HAP-1 (cell line): ENCODE data around the gene COL6A1.

Experiments used
- DNase-seq, 2 experiments: peaks; one replicate each; pipeline ENCODE4 v3.0.0-alpha.2; 2016 to 2020; ENCODE audit warnings: low spot score in 2 of 2
- H3K27me3 ChIP-seq: fragments of 250-450 bp; sonication (Bioruptor Pico); 2 replicates; pipeline ENCODE4 v1.5.1; 2020; ENCODE audit warnings: low read depth, mild to moderate bottlenecking, moderate library complexity
- H3K36me3 ChIP-seq: fragments of 250-450 bp; sonication (Bioruptor Pico); replicated peaks from 2 replicates; pipeline ENCODE4 v1.5.1; 2020; ENCODE audit warnings: mild to moderate bottlenecking
- H3K4me1 ChIP-seq: fragments of 250-450 bp; sonication (Bioruptor Pico); 2 replicates; pipeline ENCODE4 v1.5.1; 2020; ENCODE audit warnings: mild to moderate bottlenecking
- H3K4me3 ChIP-seq: fragments of 250-450 bp; sonication (Bioruptor Pico); 2 replicates; pipeline ENCODE4 v1.5.1; 2020; ENCODE audit warnings: mild to moderate bottlenecking, moderate library complexity
- H3K9me3 ChIP-seq: fragments of 250-450 bp; sonication (Bioruptor Pico); 2 replicates; pipeline ENCODE4 v1.5.1; 2020; ENCODE audit warnings: mild to moderate bottlenecking, moderate library complexity
- in situ Hi-C: fragments of 300-500 bp; cut with MboI; formaldehyde crosslinking; loops from 3 replicates; pipeline ENCODE4 v1.14.3; 2020; ENCODE audit warnings: low sequenced_read_pairs, inconsistent platforms, mixed read lengths

Gene COL6A1

GRCh38 chr21:45964649-45965048 is 16.9 kb upstream of the COL6A1 start:
- no peak for DNase-seq
- Histone ChIP-seq H3K4me3 (no peak overlapping the region), H3K36me3 (no peaks in the 10 kb centered on the region), H3K9me3 (peaks cover 14% of the 10 kb centered on the region), H3K4me1 (no peaks in the 10 kb centered on the region), H3K27me3 (no peaks in the 10 kb centered on the region)
- in situ Hi-C loops, result no loop called here

- Histone ChIP-seq H3K4me3 (no peak overlapping the region), H3K9me3 (peaks cover 14% of the 10 kb centered on the region), H3K27me3 (no peaks in the 10 kb centered on the region), H3K4me1 (no peaks in the 10 kb centered on the region), H3K36me3 (no peaks in the 10 kb centered on the region)
- no peak for DNase-seq
- in situ Hi-C loops, result no loop called here
These were observed 16.3 kb upstream of the COL6A1 start for GRCh38 chr21:45965084-45965809.

GRCh38 chr21:45966791-45967394 is 14.7 kb upstream of the COL6A1 start:
- in situ Hi-C loops, result no loop called here
- DNase-seq, result no peak
- H3K27me3 ChIP-seq, result no peaks in the 10 kb centered on the region
- H3K4me1 ChIP-seq, result no peaks in the 10 kb centered on the region
- H3K9me3 ChIP-seq, result peaks cover 7% of the 10 kb centered on the region; the same call in 1 of the 2 replicates
- H3K4me3 ChIP-seq, result no peak overlapping the region
- H3K36me3 ChIP-seq, result no peaks in the 10 kb centered on the region

- in situ Hi-C loops, result no loop called here
- no peak for DNase-seq
- Histone ChIP-seq H3K36me3 (no peaks in the 10 kb centered on the region), H3K4me1 (peaks cover 18% of the 10 kb centered on the region), H3K9me3 (peaks cover 3% of the 10 kb centered on the region; the same call in 1 of the 2 replicates), H3K27me3 (no peaks in the 10 kb centered on the region), H3K4me3 (no peak overlapping the region)
These were observed 11.5 kb upstream of the COL6A1 start for GRCh38 chr21:45969921-45970673.

GRCh38 chr21:45970674-45971615 is 10.6 kb upstream of the COL6A1 start:
- DNase-seq, result peak; percentile 19 to 84

GRCh38 chr21:45971616-45972352 is 9.8 kb upstream of the COL6A1 start:
- in situ Hi-C loops, result no loop called here
- H3K4me3 ChIP-seq, result no peak overlapping the region
- no peaks in the 10 kb centered on the region for H3K36me3 ChIP-seq
- H3K9me3 ChIP-seq, result no peaks in the 10 kb centered on the region
- peaks cover 21% of the 10 kb centered on the region for H3K4me1 ChIP-seq
- no peaks in the 10 kb centered on the region for H3K27me3 ChIP-seq
- DNase-seq, result no peak

More at GRCh38 chr21:45970674-45971615, 10.6 kb upstream of the COL6A1 start:
- in situ Hi-C loops, result no loop called here
- no peaks in the 10 kb centered on the region for H3K9me3 ChIP-seq
- H3K36me3 ChIP-seq, result no peaks in the 10 kb centered on the region
- H3K4me3 ChIP-seq, result no peak overlapping the region
- no peaks in the 10 kb centered on the region for H3K27me3 ChIP-seq
- peaks cover 18% of the 10 kb centered on the region for H3K4me1 ChIP-seq

- H3K9me3 ChIP-seq, result no peaks in the 10 kb centered on the region
- H3K4me3 ChIP-seq, result no peak overlapping the region
- in situ Hi-C loops, result no loop called here
- no peaks in the 10 kb centered on the region for H3K36me3 ChIP-seq
- peaks cover 21% of the 10 kb centered on the region for H3K4me1 ChIP-seq
- DNase-seq, result no peak
- no peaks in the 10 kb centered on the region for H3K27me3 ChIP-seq
These were observed 9.2 kb upstream of the COL6A1 start for GRCh38 chr21:45972353-45972715.

GRCh38 chr21:45972716-45973474 is 8.7 kb upstream of the COL6A1 start:
- Histone ChIP-seq H3K9me3 (no peaks in the 10 kb centered on the region), H3K27me3 (no peaks in the 10 kb centered on the region), H3K4me1 (peaks cover 21% of the 10 kb centered on the region), H3K36me3 (no peaks in the 10 kb centered on the region), H3K4me3 (no peak overlapping the region)
- in situ Hi-C loops, result no loop called here
- DNase-seq, result no peak

- Histone ChIP-seq H3K36me3 (no peaks in the 10 kb centered on the region), H3K9me3 (no peaks in the 10 kb centered on the region), H3K4me3 (peak overlapping the region; percentile 29), H3K4me1 (peaks cover 21% of the 10 kb centered on the region), H3K27me3 (no peaks in the 10 kb centered on the region)
- in situ Hi-C loops, result no loop called here
- DNase-seq, result peak; percentile 81 to 91
These were observed 8.0 kb upstream of the COL6A1 start for GRCh38 chr21:45973475-45974072.

GRCh38 chr21:45974073-45975019 is 7.2 kb upstream of the COL6A1 start:
- DNase-seq, result peak in 1 of 2 experiments; percentile 10
- peak overlapping the region; percentile 29 for H3K4me3 ChIP-seq
- in situ Hi-C loops, result no loop called here

GRCh38 chr21:45975020-45975666 is 6.4 kb upstream of the COL6A1 start:
- peak in 1 of 2 experiments; percentile 26 for DNase-seq
- Histone ChIP-seq H3K4me1 (peaks cover 21% of the 10 kb centered on the region), H3K4me3 (no peak overlapping the region), H3K36me3 (no peaks in the 10 kb centered on the region), H3K9me3 (no peaks in the 10 kb centered on the region), H3K27me3 (no peaks in the 10 kb centered on the region)
- in situ Hi-C loops, result no loop called here

More at GRCh38 chr21:45974073-45975019, 7.2 kb upstream of the COL6A1 start:
- H3K9me3 ChIP-seq, result no peaks in the 10 kb centered on the region
- no peaks in the 10 kb centered on the region for H3K36me3 ChIP-seq
- H3K27me3 ChIP-seq, result no peaks in the 10 kb centered on the region
- peaks cover 21% of the 10 kb centered on the region for H3K4me1 ChIP-seq
